ENCODE data around the gene DSTN. TPM values are rescaled to one million over a fixed set of nuclear protein-coding genes. Genes with fewer than 3 reads are reported as not detected.
"Not testable (repeated sequence)": the region's sequence is repeated elsewhere in the genome, so short reads cannot be mapped to it uniquely, and the experiment has no call there.

Gene DSTN
- total RNA-seq, 4 donors from 2014 or later: 280 to 589 (median 373) TPM

- H3K36me3 ChIP-seq: peaks cover 0 to 18% (median 5%) of the 10 kb centered on the region in 4 donors
- in situ Hi-C loops (cut with MboI; ENCODE audit: low pct_ligation_motif_present in 1 of 4, low pct_unique_long_range_greater_than_20kb in 1 of 4, low sequenced_read_pairs in 3 of 4) (loop anchor here in 2 of 4 donors (25.0 kb wide), 2 partner anchors 254 to 279 kb away; no protein-coding TSS in a partner anchor), intact Hi-C loops (cut with DNase I; ENCODE audit: low total_unique reads) (no loop called here)
Observed at GRCh38 chr20:17658648-17658993, 88.7 kb downstream of the DSTN start.

GRCh38 chr20:17659344-17659743 is 89.5 kb downstream of the DSTN start:
- WGBS, 2 donors (ENCODE audit: low coverage in 1 of 2): 96 to 98% methylated on average over 7 of the region's 7 CpGs

More at GRCh38 chr20:17658648-17658993, 88.7 kb downstream of the DSTN start:
- no peak for DNase-seq
- no peak overlapping the region for H3K4me3 ChIP-seq
- H3K27me3 ChIP-seq: no peaks in the 10 kb centered on the region
- H3K4me1 ChIP-seq: peaks cover 11 to 42% (median 19%) of the 10 kb centered on the region in 4 donors
- no peaks in the 10 kb centered on the region for H3K9me3 ChIP-seq
- WGBS, 2 donors (ENCODE audit: low coverage in 1 of 2): 100% methylated on average over 2 of the region's 2 CpGs
- H3K27ac ChIP-seq: no peak overlapping the region
- TF ChIP-seq POLR2AphosphoS5 (IDR thresholded peaks at IDR 0.05): no peak
- TF ChIP-seq EP300 (IDR thresholded peaks at IDR 0.05; ENCODE audit: low read depth): no peak
- TF ChIP-seq CTCF (IDR thresholded peaks at IDR 0.05): no peak

More at GRCh38 chr20:17659344-17659743, 89.5 kb downstream of the DSTN start:
- H3K9me3 ChIP-seq; H3K27me3 ChIP-seq; DNase-seq; H3K4me3 ChIP-seq; intact Hi-C loops (cut with DNase I; ENCODE audit: low total_unique reads): not testable (repeated sequence)
- Histone ChIP-seq H3K27ac (peak overlapping the region in 1 of 4 donors; percentile 1), H3K4me1 (peaks cover 11 to 42% (median 22%) of the 10 kb centered on the region in 4 donors), H3K36me3 (peaks cover 0 to 18% (median 5%) of the 10 kb centered on the region in 4 donors)
- in situ Hi-C loops (cut with MboI; ENCODE audit: low pct_ligation_motif_present in 1 of 4, low pct_unique_long_range_greater_than_20kb in 1 of 4, low sequenced_read_pairs in 3 of 4): loop anchor here in 2 of 4 donors (25.0 kb wide), 2 partner anchors 253 to 278 kb away; no protein-coding TSS in a partner anchor

Other genes with a start within 250 kb of the DSTN start
- under 1 TPM in 3 of 4 donors, not detected in 1; 0.75 to 1.00 (median 0.82) TPM for gene BFSP1, start 38.7 kb upstream of the DSTN start, total RNA-seq
- 100 to 1,000 TPM; 219 to 403 (median 288) TPM for gene RRBP1, start 112.2 kb downstream of the DSTN start, total RNA-seq
- not detected for gene BANF2, start 129.9 kb downstream of the DSTN start, total RNA-seq

All from transverse colon (tissue), 4 donors.